Endothelial cell of umbilical vein (primary cell): ENCODE data around the gene AZU1.

Experiments
- EZH2 ChIP-seq: IDR thresholded peaks from 2 replicates; pipeline ENCODE4 v1.6.1; 2012; ENCODE audit warnings: borderline replicate concordance, low read depth, mild to moderate bottlenecking, moderate library complexity, low read length, inconsistent platforms; ENCODE audit not compliant: severe bottlenecking
- POLR2AphosphoS5 ChIP-seq: IDR thresholded peaks from 2 replicates; pipeline ENCODE4 v1.6.1; 2012; ENCODE audit warnings: low read depth, mild to moderate bottlenecking, control low read depth, low read length, moderate library complexity; ENCODE audit not compliant: insufficient read depth
- TF ChIP-seq, protein P1 (sequence below): IDR thresholded peaks from 2 replicates; pipeline ENCODE4 v1.6.1; 2011; ENCODE audit not compliant: insufficient read depth, insufficient read length

- TF ChIP-seq, protein P1, sequence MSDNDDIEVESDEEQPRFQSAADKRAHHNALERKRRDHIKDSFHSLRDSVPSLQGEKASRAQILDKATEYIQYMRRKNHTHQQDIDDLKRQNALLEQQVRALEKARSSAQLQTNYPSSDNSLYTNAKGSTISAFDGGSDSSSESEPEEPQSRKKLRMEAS, result no peak
- TF ChIP-seq EZH2, result no peak
- no peak for TF ChIP-seq POLR2AphosphoS5
These were observed 25.0 kb upstream of the AZU1 start for GRCh38 chr19:802498-803098.
